ENCODE data around the gene NUDT8. TPM values are rescaled to one million over a fixed set of nuclear protein-coding genes. Genes with fewer than 3 reads are reported as not detected.
A peak's percentile ranks its signal among the peaks of the same experiment; 100 is the strongest.
"Not testable (repeated sequence)": the region's sequence is repeated elsewhere in the genome, so short reads cannot be mapped to it uniquely, and the experiment has no call there.

NUDT8 gene
- total RNA-seq, 2 experiments from 2014 or later: 10.9 to 12.4 TPM

DNA sequence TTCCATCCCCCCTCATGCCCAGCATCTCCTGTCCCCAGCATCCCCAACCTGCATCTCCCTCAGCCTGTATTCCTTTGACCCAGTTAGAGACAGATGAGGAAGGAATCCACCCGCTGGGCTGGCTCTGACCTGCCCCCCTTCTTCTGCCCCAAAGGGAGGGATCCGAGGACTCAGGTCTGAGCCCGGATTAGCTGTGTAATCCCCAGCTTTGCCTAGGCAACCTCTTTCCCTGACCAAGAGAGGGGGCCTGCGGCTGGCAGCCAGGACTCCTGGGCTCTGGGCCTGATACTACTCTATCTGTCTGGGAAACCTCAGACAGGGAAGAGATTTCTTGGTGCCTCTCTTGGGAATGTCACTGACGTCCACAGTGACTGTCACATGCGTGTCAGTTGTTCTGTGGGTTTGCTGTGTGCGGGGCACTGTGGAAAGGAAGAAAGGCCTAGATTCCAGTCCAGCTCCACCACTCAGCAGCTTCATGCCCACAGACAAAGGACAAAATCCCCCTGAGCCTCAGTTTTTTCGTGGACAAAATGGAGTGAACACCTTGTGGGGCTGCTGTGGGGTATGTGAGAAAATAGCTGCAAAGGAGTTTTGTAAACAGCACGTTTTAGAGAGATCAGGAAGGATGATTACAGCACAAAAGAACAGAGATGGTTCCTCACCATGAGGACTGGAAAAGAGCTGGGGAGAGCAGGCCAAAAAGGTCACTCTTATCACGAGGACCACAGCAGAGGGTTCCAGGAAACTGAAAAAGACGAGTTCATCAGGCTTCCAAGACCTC lies 24.3 kb downstream of the NUDT8 start:
- no peak for ATAC-seq (ENCODE audit: low read depth)
- Mint-ChIP-seq H3K36me3 (peaks cover 7% of the 10 kb centered on the region), H3K27me3 (peaks cover 13% of the 10 kb centered on the region), H3K4me1 (peaks cover 17% of the 10 kb centered on the region), H3K27ac (peak overlapping the region; percentile 2), H3K9me3 (no peaks in the 10 kb centered on the region), H3K4me3 (peak overlapping the region; percentile 44)
- no peak for DNase-seq
- POLR2A ChIA-PET: interaction anchor here (1.2 kb wide), 1 partner anchor 24 kb away, joined by 4 read pairs; the partner anchor contains the start of gene NUDT8

DNA sequence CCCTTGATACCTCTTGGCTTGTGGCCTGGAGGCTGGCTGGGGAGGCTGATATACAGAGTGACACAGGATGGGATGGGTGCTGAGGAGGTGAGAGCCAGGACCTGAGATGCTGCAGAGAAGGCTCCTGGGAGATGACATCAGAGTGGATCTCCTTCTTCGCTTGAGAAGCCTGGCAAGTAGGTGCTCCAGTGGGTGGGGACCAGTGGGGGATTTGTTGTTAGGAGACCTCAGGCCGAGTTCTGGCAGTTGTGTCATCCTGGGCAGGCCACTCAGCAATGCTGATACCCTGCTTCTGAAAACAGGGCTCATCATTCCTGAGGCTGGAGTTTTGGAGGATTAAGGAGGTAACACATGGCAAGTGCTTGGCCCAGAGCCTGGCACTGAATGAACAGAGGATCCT lies 24.9 kb downstream of the NUDT8 start:
- Mint-ChIP-seq H3K4me3 (no peak overlapping the region), H3K36me3 (peaks cover 7% of the 10 kb centered on the region)
- POLR2A ChIA-PET: no interaction called here

GRCh38 chr11:67604119-67604518 lies 25.6 kb downstream of the NUDT8 start:
- Mint-ChIP-seq H3K4me1 (peaks cover 28% of the 10 kb centered on the region), H3K27me3 (peaks cover 24% of the 10 kb centered on the region)
- H3K9me3 Mint-ChIP-seq; ATAC-seq (ENCODE audit: low read depth); H3K27ac Mint-ChIP-seq; POLR2A ChIA-PET; DNase-seq; H3K4me3 Mint-ChIP-seq; H3K36me3 Mint-ChIP-seq: not testable (repeated sequence)

More for the DNA sequence above, 24.9 kb downstream of the NUDT8 start:
- Mint-ChIP-seq H3K9me3 (no peaks in the 10 kb centered on the region), H3K27ac (no peak overlapping the region), H3K4me1 (peaks cover 23% of the 10 kb centered on the region), H3K27me3 (peaks cover 18% of the 10 kb centered on the region)
- ATAC-seq (ENCODE audit: low read depth): no peak
- no peak for DNase-seq

- Mint-ChIP-seq H3K27me3 (peaks cover 30% of the 10 kb centered on the region), H3K4me1 (peaks cover 22% of the 10 kb centered on the region), H3K27ac (no peak overlapping the region), H3K36me3 (no peaks in the 10 kb centered on the region), H3K4me3 (peak overlapping the region; percentile 57), H3K9me3 (no peaks in the 10 kb centered on the region)
- POLR2A ChIA-PET: no interaction called here
- ATAC-seq (ENCODE audit: low read depth): no peak
- no peak for DNase-seq
Measured at GRCh38 chr11:67601098-67601497, 28.6 kb downstream of the NUDT8 start.

DNA sequence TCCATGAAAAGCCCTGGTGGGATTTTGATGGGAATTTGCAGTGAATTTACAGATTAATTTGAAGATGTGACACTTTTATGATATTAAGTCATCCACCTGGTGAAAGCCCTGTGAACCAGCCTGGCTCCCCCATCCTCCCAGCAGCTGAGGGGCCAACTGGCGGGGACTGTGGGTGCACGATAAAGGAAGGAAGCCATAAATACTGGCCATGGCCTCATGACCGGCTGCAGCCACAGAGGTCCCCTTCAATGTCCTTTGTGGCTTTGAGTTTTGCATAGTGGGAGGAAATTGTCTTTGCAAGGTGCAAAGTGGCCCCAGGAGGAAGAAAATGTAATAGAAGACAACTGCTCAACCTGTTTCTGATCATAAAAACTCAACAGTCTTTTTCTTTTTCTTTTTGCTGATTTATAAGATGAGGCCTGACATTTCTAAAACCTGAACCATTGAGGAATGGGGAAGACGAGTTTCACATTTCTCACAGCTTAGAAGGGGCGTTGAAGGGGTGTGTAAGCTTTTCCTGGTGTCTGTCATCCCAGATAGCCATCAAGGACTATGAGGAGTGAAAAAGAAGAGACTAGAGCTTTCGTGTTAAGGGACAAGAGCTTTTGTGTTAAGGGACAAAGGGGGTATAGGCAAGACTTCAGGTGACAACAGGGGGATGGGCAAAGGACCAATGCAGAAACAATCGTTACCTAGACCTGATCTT lies 29.3 kb downstream of the NUDT8 start:
- no peaks in the 10 kb centered on the region for H3K9me3 Mint-ChIP-seq
- POLR2A ChIA-PET: no interaction called here
- H3K4me1 Mint-ChIP-seq: peaks cover 20% of the 10 kb centered on the region
- peak overlapping the region; percentile 57 for H3K4me3 Mint-ChIP-seq
- DNase-seq (no peak), ATAC-seq (ENCODE audit: low read depth) (peak; percentile 39)
- peaks cover 31% of the 10 kb centered on the region for H3K27me3 Mint-ChIP-seq
- H3K36me3 Mint-ChIP-seq: no peaks in the 10 kb centered on the region
- H3K27ac Mint-ChIP-seq: peak overlapping the region; percentile 54

DNA sequence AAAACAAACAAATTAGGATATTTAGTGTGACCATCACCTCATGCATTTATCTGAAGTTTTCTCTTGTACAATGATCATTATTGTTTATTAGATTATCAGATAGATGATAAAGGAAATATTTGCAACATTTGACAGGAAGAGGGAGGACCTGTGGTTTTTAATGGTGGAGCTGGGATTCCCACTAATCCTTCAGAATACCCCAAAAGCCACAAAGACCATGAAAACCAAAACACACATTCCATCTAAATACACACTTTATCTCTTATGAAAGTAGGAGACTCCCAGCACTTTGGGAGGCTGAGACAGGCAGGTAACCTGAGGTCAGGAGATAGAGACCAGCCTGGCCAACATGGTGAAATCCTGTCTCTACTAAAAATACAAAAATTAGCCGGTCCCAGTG lies 30.6 kb downstream of the NUDT8 start:
- Mint-ChIP-seq H3K4me3 (no peak overlapping the region), H3K27ac (no peak overlapping the region), H3K27me3 (peaks cover 32% of the 10 kb centered on the region), H3K36me3 (no peaks in the 10 kb centered on the region), H3K9me3 (no peaks in the 10 kb centered on the region), H3K4me1 (peaks cover 20% of the 10 kb centered on the region)
- POLR2A ChIA-PET: no interaction called here
- ATAC-seq (ENCODE audit: low read depth) (no peak), DNase-seq (no peak)

DNA sequence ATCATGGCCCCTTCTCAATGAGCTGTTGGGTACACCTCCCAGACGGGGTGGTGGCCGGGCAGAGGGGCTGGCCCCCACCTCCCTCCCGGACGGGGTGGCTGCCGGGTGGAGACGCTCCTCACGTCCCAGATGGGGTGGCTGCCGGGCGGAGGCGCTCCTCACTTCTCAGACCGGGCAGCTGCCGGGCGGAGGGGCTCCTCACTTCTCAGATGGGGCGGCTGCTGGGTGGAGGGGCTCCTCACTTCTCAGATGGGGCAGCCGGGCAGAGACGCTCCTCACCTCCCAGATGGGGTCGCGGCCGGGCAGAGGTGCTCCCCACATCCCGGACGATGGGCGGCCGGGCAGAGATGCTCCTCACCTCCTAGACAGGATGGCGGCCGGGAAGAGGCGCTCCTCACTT lies 31.8 kb downstream of the NUDT8 start:
- ATAC-seq (ENCODE audit: low read depth); POLR2A ChIA-PET; H3K4me3 Mint-ChIP-seq; H3K36me3 Mint-ChIP-seq; H3K27ac Mint-ChIP-seq; DNase-seq; H3K9me3 Mint-ChIP-seq: not testable (repeated sequence)
- peaks cover 20% of the 10 kb centered on the region for H3K4me1 Mint-ChIP-seq
- peaks cover 29% of the 10 kb centered on the region for H3K27me3 Mint-ChIP-seq

DNA sequence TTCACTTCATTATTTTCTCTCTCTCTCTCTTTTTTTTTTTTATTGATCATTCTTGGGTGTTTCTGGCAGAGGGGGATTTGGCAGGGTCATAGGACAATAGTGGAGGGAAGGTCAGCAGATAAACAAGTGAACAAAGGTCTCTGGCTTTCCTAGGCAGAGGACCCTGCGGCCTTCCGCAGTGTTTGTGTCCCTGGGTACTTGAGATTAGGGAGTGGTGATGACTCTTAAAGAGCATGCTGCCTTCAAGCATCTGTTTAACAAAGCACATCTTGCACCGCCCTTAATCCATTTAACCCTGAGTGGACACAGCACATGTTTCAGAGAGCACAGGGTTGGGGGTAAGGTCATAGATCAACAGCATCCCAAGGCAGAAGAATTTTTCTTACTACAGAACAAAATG lies 32.3 kb downstream of the NUDT8 start:
- H3K36me3 Mint-ChIP-seq; DNase-seq; H3K4me3 Mint-ChIP-seq; H3K27ac Mint-ChIP-seq; H3K9me3 Mint-ChIP-seq; POLR2A ChIA-PET; ATAC-seq (ENCODE audit: low read depth): not testable (repeated sequence)
- Mint-ChIP-seq H3K4me1 (peaks cover 20% of the 10 kb centered on the region), H3K27me3 (peaks cover 29% of the 10 kb centered on the region)

GRCh38 chr11:67596753-67597300 lies 32.9 kb downstream of the NUDT8 start:
- POLR2A ChIA-PET: no interaction called here
- H3K36me3 Mint-ChIP-seq: no peaks in the 10 kb centered on the region
- no peak for DNase-seq
- ATAC-seq (ENCODE audit: low read depth): no peak
- H3K27ac Mint-ChIP-seq: no peak overlapping the region
- H3K4me3 Mint-ChIP-seq: no peak overlapping the region
- no peaks in the 10 kb centered on the region for H3K9me3 Mint-ChIP-seq
- H3K4me1 Mint-ChIP-seq: peaks cover 20% of the 10 kb centered on the region
- peaks cover 28% of the 10 kb centered on the region for H3K27me3 Mint-ChIP-seq

GRCh38 chr11:67594480-67594879 lies 35.3 kb downstream of the NUDT8 start:
- Mint-ChIP-seq H3K27ac (no peak overlapping the region), H3K9me3 (no peaks in the 10 kb centered on the region), H3K27me3 (peaks cover 13% of the 10 kb centered on the region), H3K4me3 (no peak overlapping the region), H3K36me3 (no peaks in the 10 kb centered on the region), H3K4me1 (peaks cover 5% of the 10 kb centered on the region)
- POLR2A ChIA-PET: no interaction called here
- ATAC-seq (ENCODE audit: low read depth) (no peak), DNase-seq (no peak)

- POLR2A ChIA-PET: no interaction called here
- H3K4me3 Mint-ChIP-seq: no peak overlapping the region
Measured at GRCh38 chr11:67593565-67593905, 36.2 kb downstream of the NUDT8 start.

GRCh38 chr11:67592880-67593564 lies 36.7 kb downstream of the NUDT8 start:
- no peaks in the 10 kb centered on the region for H3K4me1 Mint-ChIP-seq
- H3K27me3 Mint-ChIP-seq: peaks cover 10% of the 10 kb centered on the region
- no peaks in the 10 kb centered on the region for H3K9me3 Mint-ChIP-seq
- H3K4me3 Mint-ChIP-seq: no peak overlapping the region
- POLR2A ChIA-PET: no interaction called here
- H3K36me3 Mint-ChIP-seq: peaks cover 3% of the 10 kb centered on the region
- DNase-seq: no peak
- no peak overlapping the region for H3K27ac Mint-ChIP-seq
- ATAC-seq (ENCODE audit: low read depth): no peak

More at GRCh38 chr11:67593565-67593905, 36.2 kb downstream of the NUDT8 start:
- no peaks in the 10 kb centered on the region for H3K4me1 Mint-ChIP-seq
- DNase-seq (no peak), ATAC-seq (ENCODE audit: low read depth) (no peak)
- H3K27me3 Mint-ChIP-seq: peaks cover 10% of the 10 kb centered on the region
- H3K27ac Mint-ChIP-seq: no peak overlapping the region
- no peaks in the 10 kb centered on the region for H3K9me3 Mint-ChIP-seq
- H3K36me3 Mint-ChIP-seq: peaks cover 2% of the 10 kb centered on the region

DNA sequence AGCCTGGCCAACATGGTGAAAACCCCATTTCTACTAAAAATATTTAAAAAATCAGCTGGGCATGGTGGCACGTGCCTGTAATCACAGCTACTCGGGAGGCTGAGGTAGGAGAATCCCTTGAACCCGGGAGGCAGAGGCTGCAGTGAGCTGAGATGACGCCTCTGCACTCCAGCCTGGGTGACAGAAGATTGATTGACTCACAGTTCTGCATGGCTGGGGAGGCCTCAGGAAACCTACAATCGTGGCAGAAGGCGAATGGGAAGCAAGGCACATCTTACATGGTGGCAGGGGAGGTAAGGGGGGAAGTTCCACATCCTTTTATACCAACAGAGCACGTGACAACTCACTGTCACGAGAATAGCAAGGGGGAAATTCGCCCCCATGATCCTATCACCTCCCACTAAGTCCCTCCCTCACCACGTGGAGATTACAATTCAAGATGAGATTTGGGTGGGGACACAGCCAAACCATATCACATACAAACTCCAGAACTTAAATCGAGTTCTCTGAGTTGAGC lies 40.8 kb downstream of the NUDT8 start:
- ATAC-seq (ENCODE audit: low read depth); H3K27me3 Mint-ChIP-seq; H3K9me3 Mint-ChIP-seq; DNase-seq; POLR2A ChIA-PET; H3K4me3 Mint-ChIP-seq; H3K27ac Mint-ChIP-seq: not testable (repeated sequence)
- Mint-ChIP-seq H3K36me3 (peaks cover 27% of the 10 kb centered on the region), H3K4me1 (peaks cover 16% of the 10 kb centered on the region)

Measured in activated naive CD8-positive, alpha-beta T cell treated with anti-CD3 and anti-CD28 coated beads, Interleukin-2, amount 10 ng/mL, durations not matched to agents 7 days and 5 days (primary cell).